ENCODE results near the gene MAVS. TPM values are rescaled to one million over a fixed set of nuclear protein-coding genes. Genes with fewer than 3 reads are reported as not detected.

The MAVS gene
- polyA plus RNA-seq, 3 donors: 25.7 to 33.9 (median 27.5) TPM

DNA sequence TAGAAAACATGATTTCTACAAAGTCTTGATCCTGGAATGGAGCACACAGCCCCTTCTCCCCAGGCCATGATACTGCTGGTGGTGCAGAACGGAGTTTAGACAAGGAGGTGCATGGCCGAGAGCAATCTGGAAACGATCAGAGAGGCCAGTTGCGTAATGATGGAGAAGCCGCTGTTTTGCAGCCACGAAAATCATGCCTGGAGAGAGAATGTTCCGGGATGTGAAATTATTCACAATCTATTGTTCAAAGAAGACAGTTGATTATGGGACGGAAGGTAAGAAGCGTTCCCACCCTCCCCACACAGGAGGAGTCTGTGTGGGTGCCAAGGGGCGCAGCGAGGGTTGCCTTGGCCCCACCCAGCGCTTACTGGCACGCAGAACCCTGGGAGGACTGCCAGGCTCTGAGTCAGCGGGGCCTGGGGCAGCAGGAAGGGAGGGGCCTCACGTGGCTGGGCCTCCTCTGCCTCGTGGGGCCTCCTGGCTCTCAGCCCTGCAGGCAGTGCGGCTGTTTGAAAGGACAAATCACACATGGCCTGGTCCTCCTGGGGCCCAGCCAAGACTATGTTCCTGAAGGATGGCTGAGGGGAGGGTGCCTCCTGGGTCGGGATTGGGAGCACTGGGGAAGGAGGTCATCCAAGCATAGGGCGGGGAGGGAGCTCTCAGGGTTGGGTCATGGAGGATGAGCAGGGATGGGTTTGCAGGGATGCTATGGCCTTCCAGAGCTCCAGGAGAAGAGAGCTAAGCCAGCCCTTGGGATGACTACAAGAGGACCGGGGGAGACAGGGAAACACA, 35.0 kb upstream of the MAVS start:
- peak in 8 of 11 donors; percentile 81 to 91 (median 88) for DNase-seq (ENCODE audit: extremely low read depth in 1 of 11, low read depth in 9 of 11, low spot score in 4 of 11)

- DNase-seq (ENCODE audit: extremely low read depth in 1 of 11, low read depth in 9 of 11, low spot score in 4 of 11): no peak
Measured at GRCh38 chr20:3812259-3812681, 34.4 kb upstream of the MAVS start.

DNA sequence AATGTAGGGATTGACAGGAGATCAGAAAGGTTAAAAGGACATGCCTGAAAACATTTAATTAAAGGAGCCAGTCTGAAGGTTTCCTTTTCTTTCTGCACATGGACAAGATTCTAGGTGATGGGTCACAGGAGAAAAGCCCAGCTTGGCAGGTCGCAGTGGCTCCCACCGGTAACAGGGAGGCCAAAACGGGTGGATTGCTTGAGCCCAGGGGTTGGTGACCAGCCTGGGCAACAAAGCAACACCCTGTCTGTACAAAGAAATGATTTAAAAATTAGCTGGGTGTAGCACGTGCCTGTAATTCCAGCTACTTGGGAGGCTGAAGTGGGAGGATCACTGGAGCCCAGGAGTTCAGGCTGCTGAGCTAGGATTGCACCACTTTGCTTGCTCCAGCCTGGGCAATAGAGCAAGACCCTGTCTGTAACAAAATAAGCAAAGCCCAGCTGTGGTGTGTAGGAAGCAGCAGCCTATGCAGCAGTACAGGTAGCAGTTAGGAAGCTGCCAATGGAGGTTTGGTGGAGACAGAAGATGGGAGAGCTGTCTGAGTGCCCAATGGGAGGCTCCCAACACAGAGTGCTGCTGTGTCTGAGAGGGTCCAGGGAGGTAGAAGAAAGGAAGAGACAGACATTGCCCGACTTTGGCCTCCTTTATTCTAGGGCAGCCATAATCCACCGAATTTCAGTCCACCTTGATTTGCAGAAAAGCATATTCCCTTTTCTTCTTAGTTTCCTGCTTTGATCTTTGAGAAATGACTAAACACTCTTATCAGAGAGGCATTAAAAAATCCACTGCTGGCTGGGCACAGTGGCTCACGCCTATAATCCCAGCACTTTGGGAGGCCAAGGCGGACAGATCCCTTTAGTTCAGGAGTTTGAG, 33.4 kb upstream of the MAVS start:
- DNase-seq (ENCODE audit: extremely low read depth in 1 of 11, low read depth in 9 of 11, low spot score in 4 of 11): no peak

GRCh38 chr20:3813848-3814581, 32.6 kb upstream of the MAVS start:
- DNase-seq (ENCODE audit: extremely low read depth in 1 of 11, low read depth in 9 of 11, low spot score in 4 of 11): no peak

DNA sequence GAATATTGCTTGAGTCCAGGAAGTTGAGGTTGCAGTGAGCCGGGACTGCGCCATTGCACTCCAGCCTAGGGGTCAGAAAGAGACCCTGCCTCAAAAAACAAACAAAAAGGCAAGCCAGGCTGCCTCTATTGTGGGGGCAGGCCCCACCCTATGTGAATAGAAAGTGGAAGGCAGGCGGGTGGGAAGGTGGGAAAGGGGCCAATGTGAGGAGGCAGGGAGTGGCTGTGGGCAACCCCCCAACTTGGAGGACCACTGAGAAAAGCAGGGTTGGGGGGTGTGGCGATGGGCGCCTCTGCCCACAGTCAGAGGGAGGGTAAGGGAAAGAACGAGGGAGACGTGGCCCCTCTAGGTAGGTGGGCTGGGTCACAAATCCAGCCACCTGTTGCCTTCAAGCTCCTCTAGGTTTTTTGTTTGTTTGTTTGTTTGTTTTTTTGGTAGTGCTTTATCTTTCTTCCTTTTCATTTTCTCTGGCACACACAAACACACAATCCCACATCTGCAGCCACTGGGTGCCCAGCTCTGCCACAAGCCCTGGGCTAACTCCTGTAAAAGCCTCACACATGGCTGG, 31.6 kb upstream of the MAVS start:
- no peak for DNase-seq (ENCODE audit: extremely low read depth in 1 of 11, low read depth in 9 of 11, low spot score in 4 of 11)

DNA sequence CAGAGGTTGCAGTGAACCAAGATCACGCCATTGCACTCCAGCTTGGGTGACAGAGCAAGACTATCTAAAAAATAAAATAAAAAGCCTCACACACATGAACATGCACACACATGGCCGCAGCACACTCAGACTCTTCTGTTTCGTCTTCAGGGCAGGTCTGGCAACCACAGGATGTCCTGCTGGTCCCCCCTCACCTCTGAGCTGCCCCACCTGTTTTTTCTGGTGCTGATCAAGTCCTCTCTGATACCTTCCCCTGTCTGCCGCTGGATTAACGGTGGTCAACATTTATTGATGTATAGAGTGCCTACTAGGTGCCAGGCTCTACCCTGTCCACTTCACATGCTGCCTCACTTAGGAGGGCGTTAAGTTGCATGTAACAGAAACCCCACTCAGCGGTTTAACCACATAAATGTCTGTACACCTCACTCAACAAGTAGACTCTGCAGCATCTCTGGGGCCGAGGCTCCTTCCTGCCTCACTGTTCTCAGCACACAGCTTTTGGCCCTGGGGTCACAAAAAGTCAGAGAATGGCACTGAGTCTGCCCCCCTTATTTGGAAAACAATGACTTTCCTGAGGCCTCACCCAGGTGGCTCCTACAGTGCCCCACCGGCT, 30.8 kb upstream of the MAVS start:
- no peak for DNase-seq (ENCODE audit: extremely low read depth in 1 of 11, low read depth in 9 of 11, low spot score in 4 of 11)

DNA sequence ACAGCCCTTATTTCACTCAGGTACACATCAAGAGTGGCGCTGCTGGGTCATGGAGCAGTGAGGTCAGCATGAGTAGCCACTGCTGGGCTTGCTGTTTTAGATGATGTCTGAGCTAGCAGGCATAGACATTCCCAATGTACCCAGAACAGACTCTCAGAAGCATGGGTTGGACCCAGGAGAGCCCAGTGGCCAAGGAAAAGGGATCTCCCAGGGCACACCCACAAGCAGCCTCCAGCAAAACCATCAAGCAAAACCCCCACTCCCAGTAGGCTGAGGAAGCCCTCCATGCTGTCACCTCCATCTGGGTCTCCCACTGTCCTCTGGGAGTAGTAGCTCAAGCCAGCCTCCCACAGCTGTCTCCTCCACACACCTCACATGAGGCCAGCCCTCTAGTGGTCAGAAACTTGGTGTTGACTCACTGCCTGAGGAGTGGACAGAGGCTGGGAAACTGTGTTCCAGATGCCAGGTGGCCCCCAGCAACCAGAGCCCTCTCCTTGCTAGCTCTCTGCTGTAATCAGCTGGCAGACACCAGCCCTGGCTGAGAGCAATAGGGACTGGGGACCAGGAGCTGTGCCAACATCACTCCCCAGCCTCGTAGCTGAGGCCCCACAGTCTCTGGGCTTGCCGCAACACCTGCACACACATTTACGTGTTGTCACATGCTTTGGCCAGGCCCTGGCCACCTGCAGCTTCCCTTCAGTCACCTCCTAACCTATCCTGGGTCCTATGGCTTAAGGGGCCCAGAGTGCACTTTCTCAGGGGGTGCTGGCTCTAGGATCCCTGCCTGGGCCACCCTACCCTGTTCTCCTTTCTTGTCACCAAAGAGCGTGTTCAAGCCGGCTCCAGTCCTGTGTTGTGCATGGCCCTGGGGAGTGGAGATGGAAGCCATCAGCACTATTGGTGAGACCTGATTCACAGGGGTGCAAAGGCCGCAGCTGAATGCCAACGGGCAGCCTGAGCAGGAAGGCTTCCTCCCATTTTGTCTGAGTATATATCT, 28.2 kb upstream of the MAVS start:
- DNase-seq (ENCODE audit: extremely low read depth in 1 of 11, low read depth in 9 of 11, low spot score in 4 of 11): peak in 3 of 11 donors; percentile 57 to 74 (median 64)

GRCh38 chr20:3819411-3820047, 27.1 kb upstream of the MAVS start:
- no peak for DNase-seq (ENCODE audit: extremely low read depth in 1 of 11, low read depth in 9 of 11, low spot score in 4 of 11)

GRCh38 chr20:3820048-3820900, 26.4 kb upstream of the MAVS start, which contains the start of gene AP5S1:
TSS of gene AP5S1 (plus strand) at chr20:3820547. CDS start at chr20:3822118, 1,571 bp downstream.
- peak; percentile 91 to 96 (median 95) for DNase-seq (ENCODE audit: extremely low read depth in 1 of 11, low read depth in 9 of 11, low spot score in 4 of 11)

DNA sequence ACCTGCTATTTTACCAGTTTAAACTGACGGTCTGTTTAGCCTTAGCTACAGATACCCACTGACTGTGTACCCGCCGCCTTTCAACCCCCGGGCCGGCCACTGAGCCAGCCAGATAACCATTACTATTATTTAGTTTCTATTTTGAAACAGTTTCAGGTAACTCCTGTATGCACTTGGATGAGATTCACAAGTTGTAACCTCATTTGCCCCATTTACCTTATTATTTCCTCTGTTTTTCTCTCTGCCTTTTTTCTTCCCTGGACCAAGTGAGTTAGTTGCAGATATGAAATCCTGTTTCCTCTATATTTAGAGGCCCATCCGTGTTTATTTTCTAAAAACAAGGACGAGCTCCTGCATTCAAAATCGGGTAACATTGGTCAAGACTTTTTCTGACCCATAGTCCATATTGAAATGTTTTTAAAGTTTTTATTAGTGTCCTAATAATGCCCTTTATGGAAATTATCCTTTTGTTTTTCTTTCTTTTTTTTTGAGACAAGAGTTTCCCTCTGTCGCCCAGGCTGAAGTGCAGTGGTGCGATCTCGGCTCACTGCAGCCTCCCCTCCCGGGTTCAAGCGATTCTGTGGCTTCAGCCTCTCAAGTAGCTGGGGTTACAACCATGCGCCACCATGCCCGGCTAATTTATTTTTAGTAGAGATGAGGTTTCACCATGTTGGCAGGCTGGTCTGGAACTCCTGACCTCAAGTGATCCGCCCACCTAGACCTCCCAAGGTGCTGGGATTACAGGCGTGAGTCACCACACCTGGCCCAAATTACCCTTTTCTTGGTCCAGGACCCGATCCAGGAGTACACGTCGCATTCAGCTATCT, 25.5 kb upstream of the MAVS start:
- no peak for DNase-seq (ENCODE audit: extremely low read depth in 1 of 11, low read depth in 9 of 11, low spot score in 4 of 11)

GRCh38 chr20:3821996-3822395, 24.6 kb upstream of the MAVS start:
- DNase-seq (ENCODE audit: extremely low read depth in 1 of 11, low read depth in 9 of 11, low spot score in 4 of 11): no peak

GRCh38 chr20:3823881-3824280, 22.8 kb upstream of the MAVS start:
- no peak for DNase-seq (ENCODE audit: extremely low read depth in 1 of 11, low read depth in 9 of 11, low spot score in 4 of 11)

DNA sequence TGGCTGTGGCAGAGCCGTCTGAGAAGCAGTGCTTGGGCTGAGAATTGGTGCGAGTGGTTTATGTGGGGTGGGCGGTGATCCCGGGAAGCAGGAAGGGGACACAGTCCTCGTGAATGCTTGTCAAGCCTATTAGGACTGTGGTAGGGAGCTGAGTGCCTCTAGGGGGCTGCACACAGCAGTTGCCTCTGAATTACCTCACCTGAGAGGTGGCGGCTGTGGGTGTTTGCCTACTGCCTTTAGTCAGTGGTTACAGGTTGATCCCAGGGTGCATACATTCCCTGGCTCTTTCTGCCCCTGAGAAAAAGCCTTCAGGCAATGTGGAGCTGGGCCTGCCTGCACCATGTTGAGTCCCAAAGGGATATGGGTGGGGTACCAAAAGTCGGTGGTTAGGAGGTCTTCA, 21.1 kb upstream of the MAVS start:
- DNase-seq (ENCODE audit: extremely low read depth in 1 of 11, low read depth in 9 of 11, low spot score in 4 of 11): no peak

DNA sequence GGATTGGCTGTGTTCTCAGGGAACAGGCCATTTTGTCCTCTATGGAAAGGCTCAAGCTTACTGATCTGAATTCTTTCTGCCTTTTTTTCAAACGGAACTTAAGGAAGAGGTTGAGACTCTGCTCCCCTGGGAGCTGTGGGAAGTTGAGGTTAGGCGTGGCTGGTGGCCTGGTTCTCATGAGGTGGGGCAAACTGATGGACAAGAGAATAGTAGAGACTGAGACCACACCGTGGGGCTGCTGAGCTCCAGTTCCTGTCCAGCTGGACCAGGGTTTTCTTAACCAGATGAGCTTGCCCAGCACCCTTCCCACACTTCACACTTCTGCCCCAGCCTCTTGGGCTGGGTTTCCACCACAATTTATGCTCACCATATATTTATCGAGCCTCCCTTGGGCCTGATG, 20.2 kb upstream of the MAVS start:
- DNase-seq (ENCODE audit: extremely low read depth in 1 of 11, low read depth in 9 of 11, low spot score in 4 of 11): no peak

- DNase-seq (ENCODE audit: extremely low read depth in 1 of 11, low read depth in 9 of 11, low spot score in 4 of 11): no peak
Measured at GRCh38 chr20:3828798-3829197, 17.8 kb upstream of the MAVS start.
